GM21526 (cell line): ENCODE results near the gene NME3.

ENCODE experiments used
- ATAC-seq: cut with Tn5 transposase; IDR thresholded peaks from one replicate; pipeline ENCODE4 v1.9.1; 2021; ENCODE audit warnings: moderate library complexity; ENCODE audit not compliant: unreplicated experiment, low FRiP score

NME3 gene

DNA sequence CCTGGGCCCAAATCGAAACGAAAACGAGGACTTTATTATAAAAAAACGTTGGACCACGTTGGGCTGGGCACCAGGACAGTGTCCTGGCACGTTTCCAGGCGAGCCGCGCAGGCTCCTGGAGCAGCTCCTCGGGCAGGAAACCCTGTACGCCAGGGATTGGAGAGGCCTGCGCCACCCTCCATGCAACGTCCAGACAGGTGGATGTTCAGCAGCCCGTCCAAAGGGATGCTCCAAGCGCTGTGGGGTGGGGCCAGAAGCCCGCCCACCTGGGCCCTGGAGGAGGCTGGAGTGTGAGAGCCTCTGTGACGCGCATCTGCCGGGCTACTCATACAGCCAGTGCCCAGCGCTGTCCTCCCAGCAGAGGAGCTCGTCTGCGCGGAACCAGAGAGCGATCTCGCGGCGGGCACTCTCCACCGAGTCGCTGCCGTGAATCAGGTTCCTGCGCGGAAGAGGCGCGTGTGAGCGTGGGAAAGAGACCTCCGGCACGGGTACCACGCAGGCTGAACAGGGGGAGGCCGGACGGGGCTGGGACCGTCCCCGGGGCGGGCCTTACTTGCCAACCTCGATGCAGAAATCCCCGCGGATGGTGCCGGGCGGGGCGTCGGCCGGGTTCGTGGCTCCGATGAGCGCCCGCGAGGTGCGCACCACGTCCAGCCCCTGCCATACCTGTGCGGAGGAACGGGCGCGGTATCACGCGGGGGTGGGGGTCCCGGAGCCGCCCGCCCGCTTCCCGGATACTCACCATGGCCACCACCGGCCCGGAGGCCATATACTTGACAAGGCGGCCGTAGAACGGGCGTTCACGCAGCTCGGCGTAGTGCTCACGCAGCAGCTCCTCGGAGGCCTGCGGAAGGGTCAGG is 785 bp downstream of the NME3 start:
- ATAC-seq = no peak

DNA sequence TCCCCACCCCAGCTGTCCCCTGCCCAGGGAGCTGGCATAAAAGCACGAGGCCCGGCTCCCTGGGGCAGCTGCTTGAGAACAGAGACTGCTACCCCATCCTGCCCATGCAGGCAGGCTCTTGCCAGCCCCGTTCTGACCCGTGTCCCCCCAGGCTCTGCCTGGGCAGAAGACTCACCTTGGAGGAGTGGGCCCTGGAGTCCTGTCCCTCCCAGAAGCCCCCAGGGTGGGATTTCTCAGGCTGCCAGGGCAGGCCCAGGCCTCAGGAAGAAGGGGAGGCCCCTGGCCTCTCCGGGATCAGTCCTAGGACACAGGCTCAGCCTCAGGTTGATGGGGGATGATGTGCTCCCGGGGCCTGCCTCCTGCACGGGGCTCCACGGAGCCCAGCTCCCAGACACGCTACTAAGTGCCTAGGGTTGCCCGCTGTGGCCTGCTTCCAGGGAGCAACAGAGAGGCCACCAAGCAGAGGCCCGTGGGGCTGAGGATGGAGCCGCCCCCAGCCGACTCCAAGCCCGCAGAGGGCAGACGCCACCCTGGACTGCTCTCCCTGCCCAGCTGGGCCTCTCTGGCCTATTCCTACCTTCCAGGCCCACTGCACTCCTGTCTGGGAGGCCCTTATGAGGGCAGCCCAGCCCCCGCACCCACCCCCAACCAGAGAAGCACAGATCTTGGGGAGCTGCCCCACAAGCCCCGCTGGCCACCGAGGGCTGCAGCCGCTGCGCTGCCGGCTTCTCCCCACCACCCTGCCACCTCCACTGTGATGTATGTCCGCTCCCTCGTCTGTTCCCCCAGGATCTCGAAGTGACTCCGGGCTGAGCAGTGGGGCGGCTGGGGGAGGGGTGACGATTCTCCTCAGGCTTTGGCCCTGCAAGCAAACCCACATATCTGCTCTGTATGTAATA is 1.7 kb downstream of the NME3 start:
- no peak for ATAC-seq

DNA sequence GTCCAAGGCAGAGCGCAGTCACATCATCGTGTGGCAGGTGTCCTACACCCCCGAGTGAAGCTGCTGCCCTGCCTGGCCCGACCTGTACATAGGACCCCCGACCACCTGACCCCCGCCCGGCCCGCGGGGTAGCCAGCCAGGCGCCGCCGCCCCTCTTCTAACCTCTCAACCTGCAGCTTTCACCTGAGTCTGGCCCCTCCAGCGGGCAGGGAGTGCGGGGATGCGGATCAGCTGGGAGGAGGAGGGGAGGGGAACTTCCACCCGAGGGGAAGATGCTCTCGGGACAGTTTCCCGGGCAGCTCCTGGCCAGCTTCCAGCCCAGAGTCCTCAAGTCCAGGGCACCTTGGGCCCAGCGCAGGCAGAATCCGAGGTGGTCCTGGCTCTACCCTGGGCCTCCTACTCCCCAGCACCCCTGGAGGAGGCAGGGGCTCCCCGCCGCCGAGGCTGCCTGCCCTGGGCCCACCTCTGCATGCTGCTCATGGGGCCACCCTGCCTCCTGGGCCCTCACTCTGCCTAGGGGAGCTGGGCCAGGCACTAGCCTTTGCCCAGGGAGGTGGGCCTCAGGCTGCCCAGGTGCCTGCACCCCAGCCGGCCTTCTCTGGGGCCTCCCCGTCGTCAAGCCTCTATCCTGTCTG is 2.5 kb downstream of the NME3 start:
- no peak for ATAC-seq

DNA sequence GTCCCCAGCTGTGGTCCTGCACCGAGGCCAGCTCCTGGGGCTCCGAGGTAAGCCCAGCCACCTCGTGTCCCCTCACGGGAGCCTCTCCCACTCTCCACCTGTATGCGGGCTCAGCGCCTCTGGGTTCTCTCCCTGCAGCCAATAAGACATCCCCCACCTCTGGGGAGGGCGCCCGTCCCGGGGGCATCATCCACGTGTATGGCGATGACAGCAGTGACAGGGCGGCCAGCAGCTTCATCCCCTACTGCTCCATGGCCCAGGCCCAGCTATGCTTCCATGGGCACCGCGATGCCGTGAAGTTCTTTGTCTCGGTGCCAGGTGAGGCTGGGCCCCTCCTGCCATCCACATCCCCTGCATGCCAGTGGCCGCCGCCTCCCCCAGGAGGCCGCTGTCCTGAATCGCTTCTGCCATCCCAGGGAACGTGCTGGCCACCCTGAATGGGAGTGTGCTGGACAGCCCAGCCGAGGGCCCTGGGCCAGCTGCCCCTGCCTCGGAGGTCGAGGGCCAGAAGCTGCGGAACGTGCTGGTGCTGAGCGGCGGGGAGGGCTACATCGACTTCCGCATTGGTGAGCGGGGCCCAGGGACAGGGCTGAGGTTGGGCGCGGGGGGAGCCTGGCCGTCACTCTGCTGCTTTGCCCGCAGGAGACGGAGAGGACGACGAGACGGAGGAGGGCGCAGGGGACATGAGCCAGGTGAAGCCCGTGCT is 3.1 kb downstream of the NME3 start:
- no peak for ATAC-seq

DNA sequence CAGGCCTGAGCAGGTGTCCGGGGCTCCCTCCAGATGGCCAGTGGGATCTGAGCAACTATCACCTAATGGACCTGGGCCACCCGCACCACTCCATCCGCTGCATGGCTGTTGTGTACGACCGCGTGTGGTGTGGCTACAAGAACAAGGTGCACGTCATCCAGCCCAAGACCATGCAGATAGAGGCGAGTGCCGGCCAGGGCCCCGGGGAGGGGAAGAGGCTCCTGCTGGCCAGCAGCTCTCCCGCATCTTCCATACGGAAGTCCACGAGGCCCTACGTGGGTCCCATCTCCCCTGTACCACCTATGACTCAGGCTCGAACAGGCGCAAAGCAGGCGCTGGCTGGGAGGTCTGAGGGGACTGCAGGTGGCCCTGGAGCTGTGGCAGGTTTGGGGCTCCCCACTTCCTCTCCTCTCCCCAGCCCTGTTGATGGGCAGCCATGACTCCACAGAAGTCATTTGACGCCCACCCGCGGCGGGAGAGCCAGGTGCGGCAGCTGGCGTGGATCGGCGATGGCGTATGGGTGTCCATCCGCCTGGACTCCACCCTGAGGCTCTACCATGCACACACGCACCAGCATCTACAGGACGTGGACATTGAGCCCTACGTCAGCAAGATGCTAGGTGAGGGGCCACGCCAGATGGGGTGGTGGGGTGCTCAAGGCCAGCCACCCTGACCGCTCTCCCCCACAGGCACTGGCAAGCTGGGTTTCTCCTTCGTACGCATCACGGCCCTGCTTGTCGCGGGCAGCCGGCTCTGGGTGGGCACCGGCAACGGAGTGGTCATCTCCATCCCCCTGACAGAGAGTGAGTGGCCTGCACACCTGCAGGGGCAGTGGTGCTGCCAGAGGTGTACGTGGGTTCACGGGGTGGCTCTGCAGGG is 4.0 kb downstream of the NME3 start:
- ATAC-seq = no peak

DNA sequence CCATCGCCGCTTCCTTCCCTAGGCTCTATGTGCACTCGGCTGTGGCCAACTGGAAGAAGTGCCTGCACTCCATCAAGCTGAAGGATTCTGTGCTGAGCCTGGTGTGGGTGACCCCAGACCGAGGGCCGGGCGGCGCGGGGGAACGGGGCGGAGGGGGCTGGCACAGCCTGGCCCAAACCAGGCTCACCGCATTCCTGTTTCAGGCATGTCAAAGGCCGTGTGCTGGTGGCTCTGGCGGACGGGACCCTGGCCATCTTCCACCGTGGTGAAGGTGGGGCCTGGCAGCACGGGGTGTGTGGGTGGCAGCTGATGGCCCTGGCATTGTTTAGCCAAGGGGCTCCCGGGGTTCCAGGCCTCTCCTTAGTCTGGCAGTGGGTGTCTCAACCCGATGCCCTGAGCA is 4.6 kb downstream of the NME3 start:
- no peak for ATAC-seq

DNA sequence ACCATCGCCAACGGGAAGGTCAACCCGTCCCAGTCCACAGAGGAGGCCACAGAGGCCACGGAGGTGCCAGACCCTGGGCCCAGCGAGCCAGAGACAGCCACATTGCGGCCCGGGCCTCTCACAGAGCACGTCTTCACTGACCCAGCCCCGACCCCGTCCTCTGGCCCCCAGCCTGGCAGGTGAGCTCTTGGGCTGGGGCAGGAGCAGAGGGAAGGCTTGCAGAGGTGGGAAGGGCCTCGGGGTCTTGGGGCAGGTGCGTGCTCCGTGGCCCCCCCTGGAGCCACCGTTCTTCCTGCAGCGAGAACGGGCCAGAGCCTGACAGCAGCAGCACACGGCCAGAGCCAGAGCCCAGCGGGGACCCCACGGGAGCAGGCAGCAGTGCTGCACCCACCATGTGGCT is 5.1 kb downstream of the NME3 start:
- no peak for ATAC-seq

DNA sequence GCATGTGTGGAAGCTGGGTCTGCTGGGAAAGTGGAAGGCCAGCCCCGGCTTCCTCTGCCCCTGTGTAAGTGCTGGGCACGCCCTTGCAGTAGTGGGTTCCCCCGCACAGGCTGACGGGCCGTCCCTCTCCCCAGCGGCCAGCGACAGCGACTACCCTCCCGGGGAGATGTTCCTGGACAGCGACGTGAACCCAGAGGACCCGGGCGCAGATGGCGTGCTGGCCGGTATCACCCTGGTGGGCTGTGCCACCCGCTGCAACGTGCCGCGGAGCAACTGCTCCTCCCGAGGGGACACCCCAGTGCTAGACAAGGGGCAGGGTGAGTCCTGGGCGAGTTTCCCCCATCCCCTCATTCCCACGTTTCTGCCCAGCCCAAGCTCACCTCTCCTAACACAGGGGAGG is 5.5 kb downstream of the NME3 start:
- no peak for ATAC-seq

DNA sequence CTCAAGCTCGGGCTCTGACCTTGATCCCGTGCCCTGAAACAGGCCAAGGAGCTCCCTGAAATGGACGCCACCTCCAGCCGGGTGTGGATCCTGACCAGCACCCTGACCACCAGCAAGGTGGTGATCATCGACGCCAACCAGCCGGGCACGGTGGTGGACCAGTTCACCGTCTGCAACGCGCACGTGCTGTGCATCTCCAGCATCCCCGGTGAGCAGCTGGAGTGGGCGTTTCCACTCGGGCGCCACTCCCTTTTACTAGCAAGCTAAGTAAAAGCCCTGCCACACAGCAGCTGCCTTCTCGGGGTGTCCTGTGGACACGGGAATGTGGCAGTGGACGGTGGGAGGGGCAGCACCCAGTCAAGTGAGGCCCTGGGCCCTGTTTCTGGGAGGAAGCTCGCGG is 6.4 kb downstream of the NME3 start:
- no peak for ATAC-seq

DNA sequence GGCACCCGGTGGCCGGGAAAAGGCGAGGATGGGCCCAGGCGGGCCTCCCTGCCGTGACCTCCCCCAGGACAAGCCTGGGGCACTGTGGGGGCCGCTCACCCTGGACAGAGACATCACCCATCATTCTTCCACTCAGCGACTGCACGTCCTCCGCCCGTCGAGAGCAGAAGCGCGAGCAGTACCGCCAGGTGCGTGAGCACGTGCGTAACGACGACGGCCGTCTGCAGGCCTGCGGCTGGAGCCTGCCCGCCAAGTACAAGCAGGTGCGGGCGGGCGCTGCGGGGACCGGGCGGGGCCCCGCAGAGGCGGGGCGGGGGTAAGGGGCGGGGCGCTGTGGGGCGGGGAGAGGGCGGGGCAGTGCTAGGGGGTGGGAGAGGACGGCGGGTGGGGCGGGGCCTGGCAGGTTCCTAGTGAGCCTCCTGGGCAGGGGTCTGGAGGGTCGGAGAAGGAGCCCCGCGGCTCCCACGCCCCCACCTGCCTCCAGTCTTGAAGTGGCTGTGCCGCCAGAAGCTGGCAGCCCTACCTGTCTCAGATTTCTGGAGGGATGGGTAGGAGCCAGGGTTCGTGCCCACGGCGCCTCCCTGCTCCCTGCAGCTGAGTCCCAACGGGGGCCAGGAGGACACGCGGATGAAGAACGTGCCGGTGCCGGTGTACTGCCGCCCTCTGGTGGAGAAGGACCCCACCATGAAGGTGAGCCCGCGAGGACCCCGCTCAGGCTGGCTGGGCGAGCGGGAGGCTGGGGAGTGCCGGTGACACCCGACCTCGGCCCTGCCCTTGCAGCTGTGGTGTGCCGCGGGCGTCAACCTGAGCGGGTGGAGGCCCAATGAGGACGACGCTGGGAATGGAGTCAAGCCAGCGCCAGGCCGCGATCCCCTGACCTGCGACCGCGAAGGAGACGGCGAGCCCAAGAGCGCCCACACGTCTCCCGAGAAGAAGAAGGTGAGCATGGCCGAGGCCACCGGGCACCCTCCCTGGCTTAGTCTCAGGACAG is 7.5 kb downstream of the NME3 start:
- no peak for ATAC-seq

DNA sequence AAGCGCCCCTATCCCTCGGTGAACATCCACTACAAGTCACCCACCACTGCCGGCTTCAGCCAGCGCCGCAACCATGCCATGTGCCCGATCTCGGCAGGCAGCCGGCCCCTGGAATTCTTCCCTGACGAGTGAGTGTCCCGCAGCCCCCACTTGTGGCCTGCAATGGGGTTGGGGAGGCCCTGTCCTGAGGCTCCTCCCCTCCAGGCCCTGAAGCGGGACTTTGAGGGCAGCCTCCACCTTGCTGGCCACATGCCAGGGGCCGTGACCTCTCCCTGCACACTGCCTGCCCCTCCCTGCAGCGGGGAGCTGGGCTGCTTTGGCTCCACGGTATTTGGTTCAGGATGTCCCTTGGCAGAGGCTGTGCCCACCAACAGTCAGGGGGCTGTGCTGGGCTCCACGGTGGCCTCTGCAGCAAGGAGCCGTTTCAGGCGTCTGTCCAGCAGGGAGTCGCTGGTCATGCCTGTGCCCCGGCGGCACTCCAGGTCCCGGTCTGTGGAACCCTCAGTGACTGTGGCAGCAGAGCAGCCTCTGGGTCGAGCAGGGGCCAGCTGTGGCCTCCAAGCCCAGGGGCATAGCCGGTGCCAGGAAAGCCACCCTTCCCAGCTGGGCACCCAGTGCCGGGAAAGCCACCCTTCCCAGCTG is 8.3 kb downstream of the NME3 start:
- ATAC-seq = no peak

DNA sequence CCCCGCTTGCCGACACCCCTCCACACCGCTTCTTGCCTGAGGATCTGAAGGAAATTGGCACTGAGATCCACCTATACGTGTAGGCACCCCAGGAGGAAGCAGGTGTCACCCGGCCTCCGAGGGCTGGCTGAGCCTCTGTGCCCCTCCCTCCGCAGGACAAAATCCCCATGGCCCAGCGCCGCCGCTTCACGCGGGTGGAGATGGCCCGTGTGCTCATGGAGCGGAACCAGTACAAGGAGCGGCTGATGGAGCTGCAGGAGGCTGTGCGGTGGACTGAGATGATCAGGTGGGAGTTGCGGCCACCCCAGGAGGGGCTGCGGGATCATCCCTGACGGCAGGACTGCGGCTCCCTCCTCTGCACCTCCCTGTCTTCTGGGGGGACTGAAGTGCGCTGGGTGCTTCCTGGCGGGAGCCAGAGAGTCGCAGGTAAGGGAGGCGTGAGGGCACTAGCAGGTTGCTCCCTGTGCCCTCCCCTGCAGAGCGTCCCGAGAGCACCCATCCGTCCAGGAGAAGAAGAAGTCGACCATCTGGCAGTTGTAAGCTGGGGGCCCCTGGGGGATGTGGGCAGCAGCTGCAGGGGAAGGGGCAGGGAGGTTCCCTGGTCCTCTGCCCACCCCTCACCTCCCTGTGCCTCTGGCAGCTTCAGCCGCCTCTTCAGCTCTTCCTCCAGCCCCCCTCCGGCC is 9.0 kb downstream of the NME3 start:
- ATAC-seq = no peak

DNA sequence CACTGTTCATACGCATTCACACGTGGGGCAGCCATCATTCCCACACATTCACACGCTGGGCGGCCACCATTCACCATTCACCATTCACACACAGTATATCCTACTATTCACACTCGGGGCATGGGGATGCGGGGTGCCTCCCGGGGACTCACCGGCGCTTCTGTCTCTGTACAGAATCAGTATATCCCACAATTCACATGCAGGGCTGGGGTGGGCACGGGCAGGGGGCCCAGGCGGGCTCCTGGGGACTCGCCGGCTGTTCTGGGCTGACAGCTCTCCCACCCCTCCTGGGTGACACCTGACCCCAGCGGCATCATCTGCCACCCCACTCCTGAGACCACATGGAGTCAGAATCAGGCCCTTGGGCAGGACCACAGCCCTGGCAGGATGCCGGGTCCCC is 9.6 kb downstream of the NME3 start:
- no peak for ATAC-seq

DNA sequence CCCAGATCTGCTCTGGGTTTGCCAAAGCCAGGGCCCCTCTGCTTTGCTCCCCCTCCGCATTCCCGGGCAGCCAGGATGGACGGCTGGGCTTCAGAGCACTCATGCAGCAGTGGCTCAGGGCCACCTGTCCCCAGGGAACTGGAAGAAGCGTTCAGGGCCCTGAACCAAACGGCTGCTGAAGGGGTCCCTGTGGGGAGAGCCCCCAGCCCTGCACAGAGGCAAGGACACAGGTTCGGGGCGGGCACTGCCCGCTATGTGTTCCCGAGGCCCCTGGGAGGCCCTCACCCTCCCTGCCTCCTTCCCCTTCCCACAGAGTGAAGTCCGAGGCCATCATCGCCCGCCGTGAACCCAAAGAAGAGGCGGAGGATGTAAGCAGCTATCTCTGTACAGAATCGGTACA is 10.4 kb downstream of the NME3 start:
- no peak for ATAC-seq

DNA sequence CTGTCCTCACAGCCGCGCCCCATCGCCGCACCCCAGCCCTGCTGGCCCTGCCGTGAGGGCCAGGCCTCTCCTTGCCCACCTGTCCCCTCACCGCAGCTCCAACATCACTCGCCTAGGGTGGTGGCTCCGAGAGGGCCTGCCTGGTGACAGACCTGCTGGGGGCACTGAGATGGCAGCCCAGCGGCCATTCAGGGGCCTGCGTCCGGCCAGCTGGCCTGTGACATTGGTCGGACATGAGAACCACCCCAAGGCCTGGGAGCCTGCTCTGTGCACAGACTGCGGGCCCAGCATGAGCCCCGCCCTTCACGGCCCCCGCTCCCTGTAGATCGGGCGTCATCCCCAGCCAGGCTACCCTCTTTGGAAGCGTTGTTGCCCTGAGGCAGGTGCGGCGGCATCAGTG is 11.8 kb downstream of the NME3 start:
- ATAC-seq = no peak

DNA sequence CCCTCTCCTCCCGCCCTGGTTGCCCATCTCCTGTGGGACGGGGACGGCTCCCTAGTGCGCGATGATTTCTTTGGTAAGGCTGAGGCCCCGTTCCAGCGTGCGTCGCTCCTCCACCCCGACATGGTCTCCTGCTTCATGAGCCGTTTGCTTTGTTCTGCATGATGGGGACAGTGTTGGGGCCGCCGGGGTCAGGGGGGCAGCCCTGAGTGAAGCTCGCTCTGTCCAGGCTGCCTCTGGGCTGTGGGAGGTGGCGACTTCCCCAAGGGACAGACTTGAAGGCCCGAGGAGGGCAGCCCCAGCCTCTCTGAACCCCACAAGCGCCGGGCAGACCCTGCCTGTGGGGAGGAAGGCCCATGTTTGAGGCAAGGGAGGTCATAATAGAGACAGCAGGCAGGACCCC is 12.4 kb downstream of the NME3 start:
- no peak for ATAC-seq

DNA sequence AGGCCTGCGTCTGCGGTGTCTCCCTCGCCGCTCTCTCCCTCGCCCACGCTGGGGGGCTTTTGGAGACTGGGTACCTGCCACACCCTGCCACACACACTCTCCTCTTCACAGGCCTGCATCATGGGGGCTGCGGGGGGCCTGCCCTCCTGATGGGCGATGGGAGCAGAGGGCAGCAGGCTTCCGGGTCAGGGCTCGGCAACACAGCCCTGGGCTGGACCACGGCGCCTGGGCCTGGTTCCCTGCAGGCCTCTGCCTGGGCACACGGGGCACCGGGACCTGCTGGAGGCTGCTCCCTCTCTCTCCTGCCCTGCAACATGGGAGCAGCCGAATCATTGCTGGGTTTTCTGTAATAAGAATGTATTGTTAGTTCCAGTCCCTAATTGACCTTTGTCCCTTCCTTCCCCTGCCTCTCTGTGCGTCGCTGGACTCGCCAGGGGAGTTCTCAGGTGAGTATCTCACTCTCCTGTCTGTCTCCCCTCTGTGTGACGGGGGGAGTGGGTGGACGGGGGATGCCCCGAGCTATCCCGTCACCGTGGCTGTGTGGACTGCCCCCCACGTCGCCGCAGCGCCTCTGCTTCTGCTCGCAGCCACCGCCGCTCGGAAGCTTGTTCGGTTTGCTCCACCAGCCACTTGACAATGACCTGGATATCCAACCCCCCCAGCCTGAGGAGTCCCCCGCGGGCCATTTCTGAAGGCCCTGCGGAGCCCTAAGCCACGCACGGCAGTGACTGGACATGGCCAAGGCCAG is 13.5 kb downstream of the NME3 start:
- ATAC-seq = no peak
